ENCODE results near the gene CYB5R3. TPM values are rescaled to one million over a fixed set of nuclear protein-coding genes. Genes with fewer than 3 reads are reported as not detected.

Gene CYB5R3
- total and polyA plus RNA-seq, 4 donors: 49.4 to 210 (median 134) TPM

DNA sequence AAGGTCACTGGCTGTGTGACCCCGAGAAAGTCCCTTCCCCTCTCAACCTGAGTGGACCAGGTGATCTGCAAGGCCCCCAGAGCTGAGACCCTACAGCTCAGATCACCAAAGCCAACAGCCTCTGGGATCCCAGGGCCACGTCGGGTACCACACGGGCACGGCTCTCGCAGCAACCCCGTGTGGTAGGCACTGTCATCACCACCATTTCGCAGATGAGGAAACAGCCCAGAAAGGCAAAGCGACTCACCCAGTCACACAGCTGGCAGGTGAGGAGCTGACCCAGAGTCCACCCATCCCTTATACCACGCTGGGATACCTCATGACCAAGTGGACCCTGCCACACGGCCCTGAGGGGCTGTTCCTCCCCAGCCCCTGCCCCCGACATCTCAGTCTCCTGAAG is 11.6 kb downstream of the CYB5R3 start:
- Histone ChIP-seq H3K9me3 (ENCODE audit: control insufficient read depth in 4 of 4, low read length in 3 of 4) (no peaks in the 10 kb centered on the region), H3K4me1 (ENCODE audit: control insufficient read depth in 4 of 4, insufficient read depth in 4 of 4, low read length in 3 of 4) (peaks cover 2 to 11% (median 7%) of the 10 kb centered on the region in 4 donors), H3K27me3 (ENCODE audit: control insufficient read depth in 4 of 4, insufficient read depth in 4 of 4, low read length in 3 of 4) (no peaks in the 10 kb centered on the region), H3K27ac (ENCODE audit: low read depth in 1 of 2, low read length in 2 of 2) (no peak overlapping the region), H3K9ac (ENCODE audit: low read depth in 1 of 2, low read length in 2 of 2) (no peak overlapping the region), H3K36me3 (ENCODE audit: control insufficient read depth in 4 of 4, insufficient read depth in 3 of 4, low read depth in 1 of 4, low read length in 3 of 4) (peaks cover 2 to 18% (median 8%) of the 10 kb centered on the region in 4 donors), H3K4me3 (ENCODE audit: low read depth in 1 of 3, low read length in 3 of 3) (no peak overlapping the region)
- WGBS: 91% methylated on average over 12 of the region's 12 CpGs
- no peak for DNase-seq (ENCODE audit: low spot score)
- no peak for TF ChIP-seq FOXA1 (IDR thresholded peaks at IDR 0.05)
- no peak for TF ChIP-seq FOXA2 (IDR thresholded peaks at IDR 0.05)
- TF ChIP-seq TAF1 (conservative IDR thresholded peaks at IDR 0.05): no peak
- TF ChIP-seq RXRA (IDR thresholded peaks at IDR 0.05): no peak
- TF ChIP-seq JUND (IDR thresholded peaks at IDR 0.05): no peak
- no peak for TF ChIP-seq HNF4A (conservative IDR thresholded peaks at IDR 0.05)
- TF ChIP-seq ATF3 (IDR thresholded peaks at IDR 0.05): no peak
- TF ChIP-seq NR2F2 (IDR thresholded peaks at IDR 0.05): no peak
- no peak for TF ChIP-seq EGR1 (IDR thresholded peaks at IDR 0.05; ENCODE audit: low read depth in 2 of 2)
- TF ChIP-seq REST (IDR thresholded peaks at IDR 0.05): no peak
- TF ChIP-seq, protein P1, sequence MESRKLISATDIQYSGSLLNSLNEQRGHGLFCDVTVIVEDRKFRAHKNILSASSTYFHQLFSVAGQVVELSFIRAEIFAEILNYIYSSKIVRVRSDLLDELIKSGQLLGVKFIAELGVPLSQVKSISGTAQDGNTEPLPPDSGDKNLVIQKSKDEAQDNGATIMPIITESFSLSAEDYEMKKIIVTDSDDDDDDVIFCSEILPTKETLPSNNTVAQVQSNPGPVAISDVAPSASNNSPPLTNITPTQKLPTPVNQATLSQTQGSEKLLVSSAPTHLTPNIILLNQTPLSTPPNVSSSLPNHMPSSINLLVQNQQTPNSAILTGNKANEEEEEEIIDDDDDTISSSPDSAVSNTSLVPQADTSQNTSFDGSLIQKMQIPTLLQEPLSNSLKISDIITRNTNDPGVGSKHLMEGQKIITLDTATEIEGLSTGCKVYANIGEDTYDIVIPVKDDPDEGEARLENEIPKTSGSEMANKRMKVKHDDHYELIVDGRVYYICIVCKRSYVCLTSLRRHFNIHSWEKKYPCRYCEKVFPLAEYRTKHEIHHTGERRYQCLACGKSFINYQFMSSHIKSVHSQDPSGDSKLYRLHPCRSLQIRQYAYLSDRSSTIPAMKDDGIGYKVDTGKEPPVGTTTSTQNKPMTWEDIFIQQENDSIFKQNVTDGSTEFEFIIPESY (IDR thresholded peaks at IDR 0.05): no peak
- TF ChIP-seq, protein P2, sequence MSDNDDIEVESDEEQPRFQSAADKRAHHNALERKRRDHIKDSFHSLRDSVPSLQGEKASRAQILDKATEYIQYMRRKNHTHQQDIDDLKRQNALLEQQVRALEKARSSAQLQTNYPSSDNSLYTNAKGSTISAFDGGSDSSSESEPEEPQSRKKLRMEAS (IDR thresholded peaks at IDR 0.05): no peak
- no peak for TF ChIP-seq RAD21 (IDR thresholded peaks at IDR 0.05)
- TF ChIP-seq, protein P3, sequence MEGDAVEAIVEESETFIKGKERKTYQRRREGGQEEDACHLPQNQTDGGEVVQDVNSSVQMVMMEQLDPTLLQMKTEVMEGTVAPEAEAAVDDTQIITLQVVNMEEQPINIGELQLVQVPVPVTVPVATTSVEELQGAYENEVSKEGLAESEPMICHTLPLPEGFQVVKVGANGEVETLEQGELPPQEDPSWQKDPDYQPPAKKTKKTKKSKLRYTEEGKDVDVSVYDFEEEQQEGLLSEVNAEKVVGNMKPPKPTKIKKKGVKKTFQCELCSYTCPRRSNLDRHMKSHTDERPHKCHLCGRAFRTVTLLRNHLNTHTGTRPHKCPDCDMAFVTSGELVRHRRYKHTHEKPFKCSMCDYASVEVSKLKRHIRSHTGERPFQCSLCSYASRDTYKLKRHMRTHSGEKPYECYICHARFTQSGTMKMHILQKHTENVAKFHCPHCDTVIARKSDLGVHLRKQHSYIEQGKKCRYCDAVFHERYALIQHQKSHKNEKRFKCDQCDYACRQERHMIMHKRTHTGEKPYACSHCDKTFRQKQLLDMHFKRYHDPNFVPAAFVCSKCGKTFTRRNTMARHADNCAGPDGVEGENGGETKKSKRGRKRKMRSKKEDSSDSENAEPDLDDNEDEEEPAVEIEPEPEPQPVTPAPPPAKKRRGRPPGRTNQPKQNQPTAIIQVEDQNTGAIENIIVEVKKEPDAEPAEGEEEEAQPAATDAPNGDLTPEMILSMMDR (IDR thresholded peaks at IDR 0.05; ENCODE audit: low read depth, low read length, missing input control): no peak
- TF ChIP-seq YY1 (IDR thresholded peaks at IDR 0.05): no peak
- TF ChIP-seq SP1 (IDR thresholded peaks at IDR 0.05): no peak

DNA sequence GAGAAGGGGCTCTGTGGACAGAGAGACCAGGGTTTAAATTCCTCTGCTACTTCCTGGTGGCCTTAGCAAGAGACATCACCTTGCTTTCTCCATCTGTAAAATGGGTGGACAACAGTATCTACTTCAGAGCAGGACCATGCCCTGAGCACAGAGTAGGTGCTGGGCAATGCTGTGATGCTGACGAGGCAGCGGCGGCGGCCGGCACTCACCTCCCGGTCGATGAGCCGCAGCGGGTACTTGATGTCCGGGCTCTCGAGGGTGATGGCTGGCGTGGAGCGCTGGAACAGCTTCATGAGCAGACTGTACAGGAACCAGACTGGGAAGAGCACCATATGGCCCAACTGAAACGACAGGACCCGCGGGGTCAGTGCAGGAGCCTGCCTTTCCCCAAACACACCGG is 12.7 kb downstream of the CYB5R3 start:
- Histone ChIP-seq H3K4me3 (ENCODE audit: low read depth in 1 of 3, low read length in 3 of 3) (no peak overlapping the region), H3K36me3 (ENCODE audit: control insufficient read depth in 4 of 4, insufficient read depth in 3 of 4, low read depth in 1 of 4, low read length in 3 of 4) (peaks cover 2 to 20% (median 12%) of the 10 kb centered on the region in 4 donors), H3K4me1 (ENCODE audit: control insufficient read depth in 4 of 4, insufficient read depth in 4 of 4, low read length in 3 of 4) (peaks cover 0 to 7% (median 3%) of the 10 kb centered on the region in 4 donors), H3K27ac (ENCODE audit: low read depth in 1 of 2, low read length in 2 of 2) (no peak overlapping the region), H3K9me3 (ENCODE audit: control insufficient read depth in 4 of 4, low read length in 3 of 4) (no peaks in the 10 kb centered on the region), H3K9ac (ENCODE audit: low read depth in 1 of 2, low read length in 2 of 2) (no peak overlapping the region), H3K27me3 (ENCODE audit: control insufficient read depth in 4 of 4, insufficient read depth in 4 of 4, low read length in 3 of 4) (no peaks in the 10 kb centered on the region)
- DNase-seq (ENCODE audit: low spot score): no peak
- no peak for TF ChIP-seq RAD21 (IDR thresholded peaks at IDR 0.05)
- no peak for TF ChIP-seq FOXA2 (IDR thresholded peaks at IDR 0.05)
- no peak for TF ChIP-seq FOXA1 (IDR thresholded peaks at IDR 0.05)
- TF ChIP-seq, protein P3 (IDR thresholded peaks at IDR 0.05; ENCODE audit: low read depth, low read length, missing input control): no peak
- TF ChIP-seq, protein P2 (IDR thresholded peaks at IDR 0.05): no peak
- TF ChIP-seq NR2F2 (IDR thresholded peaks at IDR 0.05): no peak
- TF ChIP-seq, protein P1 (IDR thresholded peaks at IDR 0.05): no peak
- no peak for TF ChIP-seq HNF4A (conservative IDR thresholded peaks at IDR 0.05)
- TF ChIP-seq SP1 (IDR thresholded peaks at IDR 0.05): no peak
- TF ChIP-seq RXRA (IDR thresholded peaks at IDR 0.05): no peak
- TF ChIP-seq ATF3 (IDR thresholded peaks at IDR 0.05): no peak
- TF ChIP-seq HNF4G (IDR thresholded peaks at IDR 0.05): no peak
- no peak for TF ChIP-seq GABPA (IDR thresholded peaks at IDR 0.05 in 1 of 2, conservative IDR thresholded peaks at IDR 0.05 in 1 of 2)
- TF ChIP-seq JUND (IDR thresholded peaks at IDR 0.05): no peak
- TF ChIP-seq TAF1 (conservative IDR thresholded peaks at IDR 0.05): no peak
- no peak for TF ChIP-seq EGR1 (IDR thresholded peaks at IDR 0.05; ENCODE audit: low read depth in 2 of 2)
- 95% methylated on average over 17 of the region's 17 CpGs for WGBS

Data from liver (tissue), 9 donors.